Stimulated activated CD8-positive, alpha-beta memory T cell treated with anti-CD3 and anti-CD28 coated beads, Interleukin-4, amount 100 ng/mL, for 48 hours (primary cell): ENCODE results near the gene TNK2.
"Not testable (repeated sequence)": the region's sequence is repeated elsewhere in the genome, so short reads cannot be mapped to it uniquely, and the experiment has no call there.

Source experiments
- DNase-seq: peaks from one replicate; pipeline ENCODE4 v3.0.0-alpha.2; 2020

TNK2 gene

GRCh38 chr3:195883160-195883559, 25.2 kb downstream of the TNK2 start:
- DNase-seq, result no peak

- DNase-seq, result no peak
Measured at GRCh38 chr3:195882002-195882441, 26.3 kb downstream of the TNK2 start.

GRCh38 chr3:195881276-195881988, 26.9 kb downstream of the TNK2 start:
- DNase-seq, result no peak

- no peak for DNase-seq
Measured at GRCh38 chr3:195880037-195880431, 28.3 kb downstream of the TNK2 start.

- DNase-seq, result no peak
Measured at GRCh38 chr3:195879416-195880036, 28.8 kb downstream of the TNK2 start.

GRCh38 chr3:195878424-195879274, 29.7 kb downstream of the TNK2 start:
- DNase-seq, result no peak

GRCh38 chr3:195877767-195878423, 30.5 kb downstream of the TNK2 start:
- DNase-seq, result no peak

- DNase-seq, result no peak
Measured at GRCh38 chr3:195877136-195877715, 31.1 kb downstream of the TNK2 start.

GRCh38 chr3:195876297-195877064, 31.9 kb downstream of the TNK2 start:
- DNase-seq, result no peak

GRCh38 chr3:195875482-195876236, 32.7 kb downstream of the TNK2 start:
- DNase-seq, result no peak

GRCh38 chr3:195873971-195874370, 34.4 kb downstream of the TNK2 start:
- DNase-seq, result no peak

- no peak for DNase-seq
Measured at GRCh38 chr3:195873281-195873887, 35.0 kb downstream of the TNK2 start.

- no peak for DNase-seq
Measured at GRCh38 chr3:195872800-195873199, 35.6 kb downstream of the TNK2 start.

- DNase-seq, result no peak
Measured at GRCh38 chr3:195872097-195872496, 36.3 kb downstream of the TNK2 start.

- not testable (repeated sequence) for DNase-seq
Measured at GRCh38 chr3:195871686-195872085, 36.7 kb downstream of the TNK2 start.

GRCh38 chr3:195870937-195871336, 37.4 kb downstream of the TNK2 start:
- DNase-seq, result no peak

GRCh38 chr3:195870442-195870841, 37.9 kb downstream of the TNK2 start:
- no peak for DNase-seq

GRCh38 chr3:195869413-195870001, 38.8 kb downstream of the TNK2 start:
- DNase-seq, result no peak

- no peak for DNase-seq
Measured at GRCh38 chr3:195868866-195869412, 39.4 kb downstream of the TNK2 start.

GRCh38 chr3:195868336-195868865, 40.0 kb downstream of the TNK2 start:
- DNase-seq, result no peak
